Thyroid gland (tissue), 4 donors: Measurements from ENCODE around the gene DENND1A. TPM values are rescaled to one million over a fixed set of nuclear protein-coding genes. Genes with fewer than 3 reads are reported as not detected.

ENCODE experiments used
- DNase-seq, 2 donors: peaks; one replicate each; pipeline ENCODE4 v3.0.0-alpha.2; 2019
- H3K27ac ChIP-seq, 3 donors: fragments of 200-600 bp; sonication (generic); 1 replicate in 2 of 3; 2 replicates in 1 of 3; pipeline ENCODE4 v1.5.1; 2016 to 2019; ENCODE audit warnings: mild to moderate bottlenecking in 1 of 3, moderate library complexity in 1 of 3
- H3K27me3 ChIP-seq: fragments of 200-600 bp; sonication (generic); one replicate; pipeline ENCODE4 v1.5.1; 2019
- H3K36me3 ChIP-seq, 2 donors: fragments of 200-600 bp; sonication (generic); one replicate each; pipeline ENCODE4 v1.5.1; 2016 to 2019
- H3K4me1 ChIP-seq, 2 donors: fragments of 200-600 bp; sonication (generic); one replicate each; pipeline ENCODE4 v1.5.1; 2017 to 2019
- H3K4me3 ChIP-seq, 3 donors: fragments of 200-600 bp; sonication (generic); replicated peaks in 1 of 3; 1 replicate in 2 of 3; 2 replicates in 1 of 3; pipeline ENCODE4 v1.5.1; 2016; ENCODE audit warnings: mild to moderate bottlenecking in 1 of 3
- H3K9me3 ChIP-seq: fragments of 200-600 bp; sonication (generic); one replicate; pipeline ENCODE4 v1.5.1; 2017
- CTCF ChIP-seq, 6 experiments: fragments of 200-600 bp in 3 of 6; fragments of 450-650 bp in 3 of 6; sonication (generic) in 3 of 6; IDR thresholded peaks; one replicate each; pipeline ENCODE4 v1.5.1; 2016 to 2019; ENCODE audit warnings: antibody characterized with exemption in 6 of 6, mild to moderate bottlenecking in 2 of 6, inconsistent platforms in 1 of 6, moderate library complexity in 1 of 6
- POLR2A ChIP-seq, 2 donors: fragments of 450-650 bp; IDR thresholded peaks; one replicate each; pipeline ENCODE4 v1.6.1; 2017; ENCODE audit warnings: antibody characterized with exemption in 2 of 2, mild to moderate bottlenecking in 2 of 2, moderate library complexity in 1 of 2
- WGBS, 2 donors: methylation state at CpG; one replicate each; pipeline ENCODE4 v1.1.5; 2017; 5-methylcytosine and 5-hydroxymethylcytosine counted together
- intact Hi-C: fragments of 100-400 bp; cut with DNase I; formaldehyde crosslinking; loops from one replicate; pipeline ENCODE4 v1.15.1; 2023
- total RNA-seq, 4 donors: library from RNA; depleted of rRNA; stranded (reverse); fragments of >200 nt; gene quantifications; one replicate each; pipeline ENCODE4 v1.2.3, GENCODE V29; 2016

The DENND1A gene
- total RNA-seq, 4 donors from 2014 or later, result 18.8 to 34.4 (median 28.2) TPM

GRCh38 chr9:123615381-123615780 lies 314.5 kb downstream of the DENND1A start:
- intact Hi-C loops, result no loop called here
- H3K27ac ChIP-seq, result no peak overlapping the region
- H3K36me3 ChIP-seq, result no peaks in the 10 kb centered on the region
- 92 to 100% methylated on average over 1 of the region's 1 CpG for WGBS, 2 donors
- DNase-seq, result no peak
- H3K9me3 ChIP-seq, result no peaks in the 10 kb centered on the region
- no peak overlapping the region for H3K4me3 ChIP-seq
- H3K4me1 ChIP-seq, result peaks cover 0 to 7% of the 10 kb centered on the region in 2 donors
- no peak for TF ChIP-seq CTCF (IDR thresholded peaks at IDR 0.05)
- TF ChIP-seq POLR2A (IDR thresholded peaks at IDR 0.05), result no peak
- no peaks in the 10 kb centered on the region for H3K27me3 ChIP-seq

GRCh38 chr9:123614306-123615263 lies 315.3 kb downstream of the DENND1A start:
- Histone ChIP-seq H3K4me3 (no peak overlapping the region), H3K4me1 (peaks cover 0 to 7% of the 10 kb centered on the region in 2 donors), H3K27ac (no peak overlapping the region), H3K36me3 (no peaks in the 10 kb centered on the region), H3K9me3 (no peaks in the 10 kb centered on the region), H3K27me3 (no peaks in the 10 kb centered on the region)
- TF ChIP-seq CTCF (IDR thresholded peaks at IDR 0.05) (no peak), POLR2A (IDR thresholded peaks at IDR 0.05) (no peak)
- intact Hi-C loops, result no loop called here
- no peak for DNase-seq
- 93 to 94% methylated on average over 11 of the region's 11 CpGs for WGBS, 2 donors

- DNase-seq, result no peak
- Histone ChIP-seq H3K9me3 (no peaks in the 10 kb centered on the region), H3K27ac (no peak overlapping the region), H3K27me3 (no peaks in the 10 kb centered on the region), H3K4me1 (peaks cover 4 to 22% of the 10 kb centered on the region in 2 donors), H3K36me3 (no peaks in the 10 kb centered on the region), H3K4me3 (no peak overlapping the region)
- 29 to 55% methylated on average over 1 of the region's 1 CpG for WGBS, 2 donors
- intact Hi-C loops, result no loop called here
- TF ChIP-seq CTCF (IDR thresholded peaks at IDR 0.05) (no peak), POLR2A (IDR thresholded peaks at IDR 0.05) (no peak)
These were observed 318.7 kb downstream of the DENND1A start for GRCh38 chr9:123611226-123611625.

- Histone ChIP-seq H3K4me1 (peaks cover 14 to 32% of the 10 kb centered on the region in 2 donors), H3K27me3 (no peaks in the 10 kb centered on the region), H3K27ac (no peak overlapping the region), H3K4me3 (no peak overlapping the region), H3K9me3 (no peaks in the 10 kb centered on the region), H3K36me3 (no peaks in the 10 kb centered on the region)
- 96 to 97% methylated on average over 6 of the region's 6 CpGs for WGBS, 2 donors
- no peak for DNase-seq
- no peak for TF ChIP-seq CTCF (IDR thresholded peaks at IDR 0.05)
- TF ChIP-seq POLR2A (IDR thresholded peaks at IDR 0.05), result no peak
- intact Hi-C loops, result no loop called here
These were observed 320.1 kb downstream of the DENND1A start for GRCh38 chr9:123609844-123610243.

GRCh38 chr9:123608104-123608503 lies 321.8 kb downstream of the DENND1A start:
- no peak for DNase-seq
- Histone ChIP-seq H3K27me3 (no peaks in the 10 kb centered on the region), H3K27ac (no peak overlapping the region), H3K9me3 (no peaks in the 10 kb centered on the region), H3K4me3 (no peak overlapping the region), H3K36me3 (no peaks in the 10 kb centered on the region), H3K4me1 (peaks cover 14 to 34% of the 10 kb centered on the region in 2 donors)
- intact Hi-C loops, result no loop called here
- WGBS, 2 donors, result 94 to 95% methylated on average over 9 of the region's 9 CpGs
- TF ChIP-seq CTCF (IDR thresholded peaks at IDR 0.05), result no peak
- no peak for TF ChIP-seq POLR2A (IDR thresholded peaks at IDR 0.05)
